PC-3 (cell line): ENCODE results near the gene CPNE7. TPM values are rescaled to one million over a fixed set of nuclear protein-coding genes. Genes with fewer than 3 reads are reported as not detected.

Source experiments
- ATAC-seq: fragments of 200-7000 bp; cut with Tn5 transposase; 2 replicates; pipeline ENCODE4 v1.9.1; 2020; ENCODE audit warnings: mild to moderate bottlenecking, moderate library complexity
- BruUV-seq: library from RNA; stranded (reverse); fragments of 400-500 nt; replicated peaks from 2 replicates; lab custom pipeline; 2021; lab: Mats Ljungman, UMichigan
- CTCF ChIA-PET: fragments of 300-600 bp; sonication (Branson Sonifier 250); formaldehyde crosslinking; loops from one replicate; lab custom pipeline; 2022; ENCODE audit warnings: antibody characterized with exemption; lab: Charles Lee
- POLR2A ChIA-PET: fragments of 300-600 bp; sonication (Branson Sonifier 250); formaldehyde crosslinking; loops from one replicate; lab custom pipeline; 2022; ENCODE audit warnings: antibody characterized with exemption; ENCODE audit not compliant: unreplicated experiment; lab: Charles Lee
- DNase-seq: peaks from one replicate; pipeline ENCODE4 v3.0.0-alpha.2; 2015
- H2AFZ ChIP-seq: fragments of 300-600 bp; sonication (generic); 2 replicates; pipeline ENCODE4 v1.6.0; 2016; ENCODE audit warnings: antibody characterized with exemption, low read length
- H3F3A ChIP-seq: fragments of 300-600 bp; sonication (generic); one replicate; pipeline ENCODE4 v1.6.0; 2017; ENCODE audit warnings: antibody characterized with exemption, low read length, control low read depth, mild to moderate bottlenecking; ENCODE audit not compliant: unreplicated experiment
- H3K27ac ChIP-seq: fragments of 300-600 bp; sonication (generic); 2 replicates; pipeline ENCODE4 v1.5.1; 2016; ENCODE audit warnings: mild to moderate bottlenecking, low read length
- H3K27me3 ChIP-seq: fragments of 300-600 bp; sonication (generic); 2 replicates; pipeline ENCODE4 v1.6.1; 2016; ENCODE audit warnings: low read length, mixed read lengths
- H3K36me3 ChIP-seq: fragments of 300-600 bp; sonication (generic); 2 replicates; pipeline ENCODE4 v1.6.1; 2016; ENCODE audit warnings: low read depth, mixed run types, low read length, mixed read lengths
- H3K4me1 ChIP-seq: fragments of 300-600 bp; sonication (generic); 2 replicates; pipeline ENCODE4 v1.5.1; 2016; ENCODE audit warnings: low read length; ENCODE audit not compliant: insufficient read depth
- H3K4me2 ChIP-seq: fragments of 300-600 bp; sonication (generic); 2 replicates; pipeline ENCODE4 v1.6.0; 2016; ENCODE audit warnings: low read length
- H3K4me3 ChIP-seq: fragments of 300-600 bp; sonication (generic); 2 replicates; pipeline ENCODE4 v1.5.1; 2016; ENCODE audit warnings: mild to moderate bottlenecking, low read length, mixed read lengths
- H3K79me2 ChIP-seq: fragments of 300-600 bp; sonication (generic); 2 replicates; pipeline ENCODE4 v1.6.1; 2017; ENCODE audit warnings: low read length, mixed read lengths
- H3K9ac ChIP-seq: fragments of 300-600 bp; sonication (generic); 2 replicates; pipeline ENCODE4 v1.6.0; 2016; ENCODE audit warnings: mild to moderate bottlenecking, low read length
- H3K9me2 ChIP-seq: fragments of 300-600 bp; sonication (generic); replicated peaks from 2 replicates; pipeline ENCODE4 v1.6.1; 2016; ENCODE audit warnings: mixed run types, low read length, mixed read lengths
- H3K9me3 ChIP-seq: fragments of 300-600 bp; sonication (generic); 2 replicates; pipeline ENCODE4 v1.6.1; 2016; ENCODE audit warnings: low read length, mixed read lengths
- H4K20me1 ChIP-seq: fragments of 300-600 bp; sonication (generic); 2 replicates; pipeline ENCODE4 v1.6.1; 2016; ENCODE audit warnings: low read length, mixed read lengths
- CTCF ChIP-seq: fragments of 300-600 bp; sonication (generic); conservative IDR thresholded peaks from 2 replicates; pipeline ENCODE4 v1.5.1; 2017; ENCODE audit warnings: antibody characterized with exemption, low read depth, mild to moderate bottlenecking, low read length
- EZH2 ChIP-seq: fragments of 300-600 bp; sonication (generic); IDR thresholded peaks from one replicate; pipeline ENCODE4 v1.6.1; 2017; ENCODE audit warnings: antibody characterized with exemption, mild to moderate bottlenecking, low read length; ENCODE audit not compliant: unreplicated experiment
- EZH2phosphoT487 ChIP-seq: fragments of 300-600 bp; sonication (generic); IDR thresholded peaks from 2 replicates; pipeline ENCODE4 v1.6.1; 2018; ENCODE audit warnings: mild to moderate bottlenecking, antibody characterized with exemption, low read length, borderline replicate concordance
- intact Hi-C: fragments of 100-400 bp; cut with micrococcal nuclease; formaldehyde crosslinking; loops from 2 replicates; pipeline ENCODE4 v1.9.0; 2023
- total RNA-seq: library from RNA; depleted of rRNA; stranded (reverse); fragments of >200 nt; gene quantifications from 2 replicates; pipeline ENCODE4 v1.2.3, GENCODE V29; 2014

The CPNE7 gene
- total RNA-seq, 1 experiment from 2014 or later, result 29.7 TPM

DNA sequence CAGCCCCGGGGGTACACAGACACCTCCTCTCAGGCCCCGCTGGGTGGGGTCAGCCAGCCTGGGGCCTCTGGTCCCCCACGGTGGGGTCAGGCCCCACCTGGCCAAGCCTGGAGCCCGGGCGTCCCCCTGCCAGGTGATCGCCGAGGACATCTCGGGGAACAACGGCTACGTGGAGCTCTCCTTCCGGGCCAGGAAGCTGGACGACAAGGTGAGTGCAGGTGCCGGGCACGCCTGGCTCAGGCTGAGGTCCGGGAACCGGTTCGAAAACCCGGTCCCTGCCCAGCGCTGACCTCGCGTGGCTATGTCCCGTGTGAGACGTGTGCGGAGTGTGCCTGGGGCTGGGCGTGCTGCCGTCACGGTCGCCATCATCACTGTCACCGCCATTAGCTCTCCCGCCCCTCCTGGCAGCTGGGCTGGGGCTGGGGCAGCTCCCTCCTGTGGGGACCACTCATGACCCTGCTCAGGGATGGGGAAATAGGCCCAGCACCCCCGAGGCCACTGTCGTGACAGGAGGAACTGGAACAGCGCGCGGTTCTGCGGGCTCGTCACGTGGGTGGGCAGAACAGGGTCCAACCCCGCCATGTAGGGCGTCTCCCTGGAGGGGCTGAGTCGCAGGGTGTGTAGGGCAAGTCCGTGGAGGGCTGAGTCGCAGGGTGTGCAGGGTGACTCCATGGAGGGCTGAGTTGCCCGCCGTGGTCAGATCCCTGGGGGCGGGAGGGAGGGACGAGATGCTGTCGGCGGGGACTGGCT, 8.5 kb downstream of the CPNE7 start:
- peaks cover 10% of the 10 kb centered on the region for H3K36me3 ChIP-seq
- no peak for TF ChIP-seq EZH2phosphoT487
- TF ChIP-seq EZH2, result no peak
- TF ChIP-seq CTCF, result no peak
- H4K20me1 ChIP-seq, result no peaks in the 10 kb centered on the region
- no peak overlapping the region for H2AFZ ChIP-seq
- no peak overlapping the region for H3K4me3 ChIP-seq
- no TSS peak for BruUV-seq
- peaks cover 6% of the 10 kb centered on the region for H3F3A ChIP-seq
- H3K79me2 ChIP-seq, result no peaks in the 10 kb centered on the region
- CTCF ChIA-PET, result no interaction called here
- H3K27ac ChIP-seq, result no peak overlapping the region
- POLR2A ChIA-PET, result no interaction called here
- no peaks in the 10 kb centered on the region for H3K27me3 ChIP-seq
- H3K4me2 ChIP-seq, result no peak overlapping the region
- no peaks in the 10 kb centered on the region for H3K9me2 ChIP-seq
- peaks cover 19% of the 10 kb centered on the region for H3K4me1 ChIP-seq
- intact Hi-C loops, result no loop called here
- DNase-seq, result no peak
- no peaks in the 10 kb centered on the region for H3K9me3 ChIP-seq
- H3K9ac ChIP-seq, result no peak overlapping the region
- ATAC-seq, result no peak

- Histone ChIP-seq H4K20me1 (no peaks in the 10 kb centered on the region), H3K9me3 (no peaks in the 10 kb centered on the region), H3K36me3 (peaks cover 7% of the 10 kb centered on the region), H3K9me2 (no peaks in the 10 kb centered on the region), H3K9ac (no peak overlapping the region), H3K27me3 (no peaks in the 10 kb centered on the region), H3K27ac (no peak overlapping the region), H3K4me2 (no peak overlapping the region), H3K79me2 (no peaks in the 10 kb centered on the region), H3K4me1 (peaks cover 19% of the 10 kb centered on the region), H3F3A (peaks cover 6% of the 10 kb centered on the region), H3K4me3 (no peak overlapping the region), H2AFZ (no peak overlapping the region)
- TF ChIP-seq CTCF, result no peak
- no peak for TF ChIP-seq EZH2phosphoT487
- TF ChIP-seq EZH2, result no peak
- ChIA-PET CTCF (no interaction called here), POLR2A (no interaction called here)
- BruUV-seq, result no TSS peak
- no peak for ATAC-seq
- intact Hi-C loops, result no loop called here
- no peak for DNase-seq
Measured at GRCh38 chr16:89584768-89585549, 9.4 kb downstream of the CPNE7 start.
